Coronary artery (tissue), 2 donors: Measurements from ENCODE around the gene GPR142.
"Not testable (repeated sequence)": the region's sequence is repeated elsewhere in the genome, so short reads cannot be mapped to it uniquely, and the experiment has no call there.

Experiments
- DNase-seq: peaks from one replicate; pipeline ENCODE4 v3.0.0-alpha.2; 2017; ENCODE audit warnings: low spot score
- H3K27ac ChIP-seq, 2 donors: fragments of 200-600 bp; sonication (generic); one replicate each; pipeline ENCODE4 v1.5.1; 2016 to 2019
- H3K4me3 ChIP-seq: fragments of 200-600 bp; sonication (generic); 2 replicates; pipeline ENCODE4 v1.5.1; 2016; ENCODE audit warnings: mild to moderate bottlenecking, moderate library complexity
- TF ChIP-seq, protein P1 (sequence below): fragments of 200-600 bp; sonication (generic); IDR thresholded peaks from one replicate; pipeline ENCODE4 v1.5.1; 2019; ENCODE audit warnings: antibody characterized with exemption

GPR142 gene

DNA sequence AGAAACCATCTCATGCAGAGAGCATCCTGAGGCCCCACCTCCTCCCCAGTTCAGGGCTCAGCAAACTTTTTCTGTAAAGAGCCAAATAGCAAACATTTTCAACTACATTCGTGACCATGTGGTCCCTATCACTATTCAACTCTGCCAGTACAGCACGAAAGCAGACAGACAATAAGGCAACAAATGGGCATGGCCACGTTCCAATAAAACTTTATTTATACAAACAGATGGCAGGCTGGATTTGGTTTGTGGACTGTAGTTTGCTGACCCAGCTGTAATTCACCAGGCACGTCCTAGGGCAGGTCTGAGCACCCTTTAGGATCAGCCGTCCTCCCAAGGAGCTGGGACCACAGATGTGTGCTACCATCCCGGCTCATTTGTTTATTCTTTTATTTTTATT, 37.5 kb downstream of the GPR142 start:
- Histone ChIP-seq H3K27ac (no peak overlapping the region), H3K4me3 (no peak overlapping the region)
- DNase-seq, result no peak
- TF ChIP-seq, protein P1, sequence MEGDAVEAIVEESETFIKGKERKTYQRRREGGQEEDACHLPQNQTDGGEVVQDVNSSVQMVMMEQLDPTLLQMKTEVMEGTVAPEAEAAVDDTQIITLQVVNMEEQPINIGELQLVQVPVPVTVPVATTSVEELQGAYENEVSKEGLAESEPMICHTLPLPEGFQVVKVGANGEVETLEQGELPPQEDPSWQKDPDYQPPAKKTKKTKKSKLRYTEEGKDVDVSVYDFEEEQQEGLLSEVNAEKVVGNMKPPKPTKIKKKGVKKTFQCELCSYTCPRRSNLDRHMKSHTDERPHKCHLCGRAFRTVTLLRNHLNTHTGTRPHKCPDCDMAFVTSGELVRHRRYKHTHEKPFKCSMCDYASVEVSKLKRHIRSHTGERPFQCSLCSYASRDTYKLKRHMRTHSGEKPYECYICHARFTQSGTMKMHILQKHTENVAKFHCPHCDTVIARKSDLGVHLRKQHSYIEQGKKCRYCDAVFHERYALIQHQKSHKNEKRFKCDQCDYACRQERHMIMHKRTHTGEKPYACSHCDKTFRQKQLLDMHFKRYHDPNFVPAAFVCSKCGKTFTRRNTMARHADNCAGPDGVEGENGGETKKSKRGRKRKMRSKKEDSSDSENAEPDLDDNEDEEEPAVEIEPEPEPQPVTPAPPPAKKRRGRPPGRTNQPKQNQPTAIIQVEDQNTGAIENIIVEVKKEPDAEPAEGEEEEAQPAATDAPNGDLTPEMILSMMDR, result no peak

DNA sequence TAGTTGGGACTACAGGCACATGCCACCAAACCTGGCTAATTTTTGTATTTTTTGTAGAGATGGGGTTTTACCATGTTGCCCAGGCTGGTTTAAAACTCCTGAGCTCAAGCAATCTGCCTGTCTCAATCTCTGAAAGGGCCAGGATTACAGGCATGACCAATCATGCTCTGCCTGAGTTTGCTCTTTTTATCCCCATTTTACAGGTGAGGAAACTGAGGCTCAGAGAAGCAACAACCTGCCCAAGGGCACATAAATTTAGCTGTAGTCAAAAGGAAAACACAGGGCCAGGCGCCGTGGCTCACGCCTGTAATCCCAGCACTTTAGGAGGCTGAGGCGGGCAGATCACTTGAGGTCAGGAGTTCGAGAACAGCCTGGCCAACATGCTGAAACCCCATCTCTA, 38.0 kb downstream of the GPR142 start:
- H3K27ac ChIP-seq, H3K4me3 ChIP-seq, DNase-seq: not testable (repeated sequence)

DNA sequence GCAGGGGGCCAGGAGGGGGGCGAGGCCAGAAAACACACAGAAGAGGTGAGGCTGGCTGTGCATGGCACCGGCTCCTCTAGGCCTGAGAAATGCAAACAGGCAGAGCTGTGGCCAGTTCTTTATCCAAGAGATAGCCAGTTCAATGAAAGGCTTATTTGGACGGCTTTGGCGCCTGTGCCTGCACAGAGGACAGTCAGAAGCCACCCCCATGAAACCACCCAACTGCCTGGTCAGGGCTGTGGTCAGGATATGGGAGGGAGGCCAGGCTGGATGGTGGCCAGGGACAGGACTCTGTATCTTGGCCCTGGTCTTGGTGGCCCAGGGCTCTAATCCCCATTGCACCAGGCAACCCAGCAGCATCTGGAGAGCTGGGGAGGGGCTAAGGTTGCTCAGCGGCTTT, 40.1 kb downstream of the GPR142 start:
- TF ChIP-seq, protein P1, result no peak
- no peak for DNase-seq
- Histone ChIP-seq H3K27ac (no peak overlapping the region), H3K4me3 (no peak overlapping the region)

DNA sequence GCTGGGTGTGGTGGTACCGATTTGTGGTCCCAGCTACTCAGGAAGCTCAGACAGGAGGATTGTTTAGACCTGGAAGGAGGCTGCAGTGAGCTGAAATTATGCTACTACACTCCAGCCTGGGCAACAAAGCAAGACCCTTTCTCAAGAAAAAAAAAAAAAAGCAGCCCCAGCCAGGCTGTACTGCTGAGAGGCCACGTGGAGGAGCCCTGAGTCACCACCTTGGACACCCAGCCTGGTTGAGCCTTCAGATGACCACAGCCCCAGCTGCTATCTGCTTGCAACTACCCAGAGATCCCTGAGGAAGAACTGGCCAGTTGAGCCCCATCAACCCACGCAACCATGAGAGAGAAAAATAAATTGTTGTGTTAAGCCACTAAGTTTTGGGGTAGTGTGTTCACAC, 41.0 kb downstream of the GPR142 start:
- no peak overlapping the region for H3K4me3 ChIP-seq
- TF ChIP-seq, protein P1, result no peak
- no peak for DNase-seq
- no peak overlapping the region for H3K27ac ChIP-seq

DNA sequence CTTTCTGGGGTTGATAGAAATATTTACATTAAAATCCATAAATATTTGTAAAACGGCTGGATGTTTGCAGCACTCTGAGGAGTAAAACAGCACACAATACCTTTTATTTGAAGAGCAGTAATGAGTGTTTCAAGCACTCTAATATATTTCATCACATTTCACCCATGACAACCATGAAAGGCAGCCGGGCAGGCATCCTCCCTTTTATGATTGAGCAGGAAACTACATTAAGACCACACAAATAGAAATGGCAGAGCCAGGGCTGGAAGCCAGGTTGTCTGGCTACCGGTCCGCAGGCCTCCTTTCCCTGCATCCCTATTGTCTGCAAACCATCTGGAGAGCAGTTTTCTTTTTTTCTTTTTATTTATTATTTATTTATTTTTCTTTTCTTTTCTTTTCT, 41.5 kb downstream of the GPR142 start:
- no peak for DNase-seq
- H3K4me3 ChIP-seq, result no peak overlapping the region
- no peak overlapping the region for H3K27ac ChIP-seq
- TF ChIP-seq, protein P1, result no peak

DNA sequence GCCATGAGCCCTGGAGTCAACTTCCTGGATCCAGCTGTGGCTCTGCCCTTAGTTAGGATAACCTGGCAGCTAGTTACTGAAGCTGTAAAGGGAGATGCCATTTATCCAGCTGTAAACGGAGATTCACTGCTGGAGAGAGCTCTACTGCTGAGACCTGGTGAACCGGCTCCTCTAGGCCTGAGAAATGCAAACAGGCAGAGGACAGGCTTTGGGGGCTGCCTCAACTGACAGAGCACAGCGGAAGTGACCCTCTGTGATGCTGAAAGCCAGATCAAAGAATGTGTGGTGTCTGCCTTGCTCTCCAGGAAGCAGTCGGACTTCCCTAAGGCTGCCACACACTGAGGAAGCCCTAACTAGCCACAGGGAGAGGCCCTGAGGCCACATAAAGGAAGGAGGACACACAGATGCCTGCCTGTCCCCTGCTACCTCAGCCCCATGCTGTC, 42.7 kb downstream of the GPR142 start:
- no peak overlapping the region for H3K27ac ChIP-seq
- TF ChIP-seq, protein P1, result no peak
- DNase-seq, result no peak
- H3K4me3 ChIP-seq, result no peak overlapping the region

DNA sequence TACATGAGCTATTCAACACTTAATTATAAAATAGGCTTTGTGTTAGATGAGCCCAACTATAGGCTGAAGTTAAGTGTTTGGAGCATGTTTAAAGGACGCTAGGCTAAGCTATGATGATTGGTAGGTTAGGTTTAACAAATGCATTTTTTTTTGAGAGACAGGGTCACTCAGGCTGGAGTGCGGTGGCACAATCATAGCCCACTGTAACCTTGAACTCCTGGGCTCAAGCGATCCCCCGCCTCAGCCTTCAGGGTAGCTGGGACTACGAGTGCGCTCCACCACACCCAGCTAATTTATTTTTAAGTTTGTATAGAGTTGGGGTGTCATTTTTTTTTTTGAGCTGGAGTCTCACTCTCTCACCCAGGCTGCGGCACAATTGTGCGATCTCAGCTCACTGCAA, 45.3 kb downstream of the GPR142 start:
- H3K4me3 ChIP-seq, result no peak overlapping the region
- no peak overlapping the region for H3K27ac ChIP-seq
- TF ChIP-seq, protein P1, result no peak
- no peak for DNase-seq

DNA sequence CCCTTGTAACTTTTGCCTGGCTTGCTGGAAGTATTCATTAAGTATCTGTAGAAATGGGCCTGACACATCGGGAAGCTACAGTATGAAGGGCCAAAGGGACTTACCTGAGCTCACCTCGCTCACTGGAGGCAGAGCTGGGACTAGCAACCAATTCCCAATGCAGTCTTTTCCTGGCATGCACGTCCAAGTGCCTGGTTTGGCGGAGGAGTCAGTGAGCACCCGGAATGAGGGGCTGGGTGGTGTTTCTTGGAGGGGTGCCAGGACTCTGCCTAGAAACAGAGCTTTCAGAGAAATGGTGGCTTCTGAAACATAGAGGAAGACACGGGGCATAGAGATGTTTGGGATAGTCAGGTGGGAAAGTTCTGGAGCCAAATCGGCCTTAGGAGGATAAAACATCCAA, 46.2 kb downstream of the GPR142 start:
- no peak for DNase-seq
- TF ChIP-seq, protein P1, result no peak
- Histone ChIP-seq H3K4me3 (no peak overlapping the region), H3K27ac (no peak overlapping the region)
